ENCODE measurements around the gene CALN1. TPM values are rescaled to one million over a fixed set of nuclear protein-coding genes. Genes with fewer than 3 reads are reported as not detected.

CALN1 gene
- total and polyA plus RNA-seq, 7 donors = under 0.01 TPM; not detected in 5

- intact Hi-C loops (cut with DNase I) = no loop called here
- Histone ChIP-seq H3K4me3 (no peak overlapping the region), H3K27me3 (no peaks in the 10 kb centered on the region), H3K27ac (no peak overlapping the region), H3K9me3 (peaks cover 0 to 3% (median 0%) of the 10 kb centered on the region in 4 donors), H3K36me3 (no peaks in the 10 kb centered on the region), H3K4me1 (no peaks in the 10 kb centered on the region)
- DNase-seq = no peak
- TF ChIP-seq POLR2A (IDR thresholded peaks at IDR 0.05) (no peak), EP300 (IDR thresholded peaks at IDR 0.05) (no peak), POLR2AphosphoS5 (IDR thresholded peaks at IDR 0.05) (no peak), CTCF (IDR thresholded peaks at IDR 0.05) (no peak)
- WGBS, 2 donors = 71 to 78% methylated on average over 6 of the region's 6 CpGs
These were observed 547.0 kb downstream of the CALN1 start for GRCh38 chr7:71865172-71865571.

GRCh38 chr7:71864130-71864529 is 548.0 kb downstream of the CALN1 start:
- 79 to 92% methylated on average over 4 of the region's 4 CpGs for WGBS, 2 donors
- no peaks in the 10 kb centered on the region for H3K27me3 ChIP-seq
- no peak overlapping the region for H3K27ac ChIP-seq
- peaks cover 0 to 3% (median 0%) of the 10 kb centered on the region in 4 donors for H3K9me3 ChIP-seq
- H3K4me3 ChIP-seq = no peak overlapping the region
- intact Hi-C loops (cut with DNase I) = no loop called here
- TF ChIP-seq POLR2AphosphoS5 (IDR thresholded peaks at IDR 0.05) (no peak), POLR2A (IDR thresholded peaks at IDR 0.05) (no peak), CTCF (IDR thresholded peaks at IDR 0.05) (no peak), EP300 (IDR thresholded peaks at IDR 0.05) (no peak)
- H3K36me3 ChIP-seq = no peaks in the 10 kb centered on the region
- no peaks in the 10 kb centered on the region for H3K4me1 ChIP-seq
- DNase-seq = no peak

GRCh38 chr7:71860572-71860971 is 551.6 kb downstream of the CALN1 start:
- H3K4me1 ChIP-seq = no peaks in the 10 kb centered on the region
- no peaks in the 10 kb centered on the region for H3K36me3 ChIP-seq
- no peak overlapping the region for H3K27ac ChIP-seq
- TF ChIP-seq POLR2AphosphoS5 (IDR thresholded peaks at IDR 0.05) (peak in 1 of 4 donors; percentile 31), POLR2A (IDR thresholded peaks at IDR 0.05) (no peak), CTCF (IDR thresholded peaks at IDR 0.05) (no peak), EP300 (IDR thresholded peaks at IDR 0.05) (no peak)
- intact Hi-C loops (cut with DNase I) = no loop called here
- DNase-seq = no peak
- no peaks in the 10 kb centered on the region for H3K27me3 ChIP-seq
- 64 to 66% methylated on average over 4 of the region's 4 CpGs for WGBS, 2 donors
- H3K9me3 ChIP-seq = peaks cover 0 to 3% (median 0%) of the 10 kb centered on the region in 4 donors
- H3K4me3 ChIP-seq = no peak overlapping the region

- Histone ChIP-seq H3K27ac (no peak overlapping the region), H3K4me3 (no peak overlapping the region), H3K27me3 (no peaks in the 10 kb centered on the region), H3K36me3 (no peaks in the 10 kb centered on the region), H3K9me3 (no peaks in the 10 kb centered on the region), H3K4me1 (no peaks in the 10 kb centered on the region)
- TF ChIP-seq EP300 (IDR thresholded peaks at IDR 0.05) = no peak
- TF ChIP-seq CTCF (IDR thresholded peaks at IDR 0.05) = no peak
- no peak for TF ChIP-seq POLR2A (IDR thresholded peaks at IDR 0.05)
- TF ChIP-seq POLR2AphosphoS5 (IDR thresholded peaks at IDR 0.05) = no peak
- DNase-seq = no peak
- 83 to 84% methylated on average over 6 of the region's 6 CpGs for WGBS, 2 donors
- intact Hi-C loops (cut with DNase I) = no loop called here
These were observed 554.8 kb downstream of the CALN1 start for GRCh38 chr7:71857338-71857737.
